Renal cortex interstitium (tissue), 3 donors: Measurements from ENCODE around the gene AP1G2. TPM values are rescaled to one million over a fixed set of nuclear protein-coding genes. Genes with fewer than 3 reads are reported as not detected.

Experiments
- polyA plus RNA-seq, 3 donors: library from polyadenylated mRNA; unstranded; fragments of 120-200 nt; gene quantifications; one replicate each; pipeline ENCODE4 v1.2.1, GENCODE V29; 2013; ENCODE audit not compliant: insufficient read length in 3 of 3

AP1G2 gene
- polyA plus RNA-seq, 3 donors: 66.5 to 121 (median 75.3) TPM

Other genes starting within 250 kb of the AP1G2 start
- gene PABPN1, start 246.3 kb downstream of the AP1G2 start, polyA plus RNA-seq: 100 to 1,000 TPM; 274 to 348 (median 280) TPM
- 10 to 100 TPM; 50.0 to 79.3 (median 58.6) TPM for gene SLC22A17, start 214.9 kb downstream of the AP1G2 start, polyA plus RNA-seq
- gene EFS, start 202.6 kb downstream of the AP1G2 start, polyA plus RNA-seq: 10 to 100 TPM; 33.1 to 51.2 (median 46.6) TPM
- gene IL25, start 195.0 kb downstream of the AP1G2 start, polyA plus RNA-seq: not detected
- 1 to 10 TPM; 1.5 to 2.8 (median 2.3) TPM for gene CMTM5, start 190.7 kb downstream of the AP1G2 start, polyA plus RNA-seq
- under 1 TPM; 0.11 to 0.23 (median 0.20) TPM for gene MYH6, start 159.5 kb downstream of the AP1G2 start, polyA plus RNA-seq
- gene MYH7, start 132.1 kb downstream of the AP1G2 start, polyA plus RNA-seq: under 1 TPM; 0.19 to 0.53 (median 0.35) TPM
- 10 to 100 TPM; 60.8 to 69.8 (median 63.8) TPM for gene NGDN, start 98.1 kb downstream of the AP1G2 start, polyA plus RNA-seq
- gene ZFHX2, start 16.0 kb downstream of the AP1G2 start, polyA plus RNA-seq: 10 to 100 TPM in 1 of 3 donors, 1 to 10 TPM in 2; 7.4 to 10.1 (median 7.8) TPM
- 10 to 100 TPM; 16.1 to 19.2 (median 18.1) TPM for gene THTPA, start 11.5 kb downstream of the AP1G2 start, polyA plus RNA-seq
- 10 to 100 TPM; 10.7 to 14.1 (median 11.6) TPM for gene JPH4, start 11.0 kb upstream of the AP1G2 start, polyA plus RNA-seq
- gene DHRS2, start 68.6 kb upstream of the AP1G2 start, polyA plus RNA-seq: 10 to 100 TPM; 27.7 to 30.8 (median 28.3) TPM